Endothelial cell of umbilical vein (primary cell): ENCODE measurements around the gene LHFPL6. TPM values are rescaled to one million over a fixed set of nuclear protein-coding genes. Genes with fewer than 3 reads are reported as not detected.

ENCODE experiments used
- BruUV-seq: library from RNA; stranded (reverse); fragments of 400-500 nt; replicated peaks from 2 replicates; lab custom pipeline; 2021; lab: Mats Ljungman, UMichigan
- CTCF ChIA-PET: fragments of 300-600, 350-600 bp; sonication (Branson Sonifier 250); formaldehyde crosslinking; loops from one replicate; lab custom pipeline; 2021; ENCODE audit warnings: antibody characterized with exemption, inconsistent platforms; lab: Charles Lee
- POLR2A ChIA-PET: fragments of 300-600, 350-600 bp; sonication (Branson Sonifier 250); formaldehyde crosslinking; loops from one replicate; lab custom pipeline; 2021; ENCODE audit warnings: antibody characterized with exemption, inconsistent platforms; lab: Charles Lee
- DNase-seq: peaks from one replicate; pipeline ENCODE4 v3.0.0-alpha.2; 2011; ENCODE audit warnings: low read depth, low spot score
- FAIRE-seq: peaks from 2 replicates; lab custom pipeline; 2011; peaks lifted over from hg19 to GRCh38; lab: Jason Lieb, UNC
- H2AFZ ChIP-seq: 2 replicates; pipeline ENCODE4 v1.6.0; 2012; ENCODE audit warnings: low read depth, low read length, control low read depth, inconsistent platforms
- H3K27ac ChIP-seq: 2 replicates; pipeline ENCODE4 v1.5.1; 2011; ENCODE audit warnings: low read depth, mild to moderate bottlenecking, control low read depth, low read length, moderate library complexity; ENCODE audit not compliant: insufficient read depth
- H3K27me3 ChIP-seq, 2 experiments: 2 replicates each; pipeline versions ENCODE4 v1.6.0 to v1.6.1; 2011; ENCODE audit warnings: low read length in 2 of 2, mixed read lengths in 1 of 2; ENCODE audit not compliant: control insufficient read depth in 2 of 2, insufficient read depth in 2 of 2
- H3K36me3 ChIP-seq, 2 experiments: 2 replicates in 1 of 2; 3 replicates in 1 of 2; pipeline ENCODE4 v1.5.1; 2011; ENCODE audit warnings: low read length in 2 of 2, mild to moderate bottlenecking in 1 of 2, moderate library complexity in 1 of 2; ENCODE audit not compliant: control insufficient read depth in 2 of 2, insufficient read depth in 2 of 2; ENCODE audit errors: extremely low read depth in 1 of 2
- H3K4me1 ChIP-seq: 3 replicates; pipeline ENCODE4 v1.5.1; 2011; ENCODE audit warnings: mild to moderate bottlenecking, low read length; ENCODE audit not compliant: control insufficient read depth, insufficient read depth; ENCODE audit errors: extremely low read depth
- H3K4me2 ChIP-seq: 2 replicates; pipeline ENCODE4 v1.6.1; 2011; ENCODE audit warnings: low read length, control low read depth, mixed read lengths; ENCODE audit not compliant: insufficient read depth
- H3K4me3 ChIP-seq, 3 experiments: fragments of 200-600 bp in 1 of 3; sonication (generic), shearing (Covaris generic) in 1 of 3; replicated peaks in 1 of 3; 2 replicates each; pipeline ENCODE4 v1.5.1; 2011 to 2016; ENCODE audit warnings: control low read depth in 3 of 3, low read length in 3 of 3, mild to moderate bottlenecking in 2 of 3, inconsistent platforms in 1 of 3, low read depth in 1 of 3, moderate library complexity in 1 of 3; ENCODE audit not compliant: insufficient read depth in 1 of 3
- H3K79me2 ChIP-seq: 2 replicates; pipeline ENCODE4 v1.6.0; 2012; ENCODE audit warnings: low read length, inconsistent platforms; ENCODE audit not compliant: control insufficient read depth, insufficient read depth
- H3K9ac ChIP-seq: replicated peaks from 2 replicates; pipeline ENCODE3; 2011; ENCODE audit warnings: low read length, control low read depth; ENCODE audit not compliant: insufficient read depth; ENCODE audit errors: extremely low read depth
- H3K9me1 ChIP-seq: replicated peaks from 3 replicates; pipeline ENCODE4 v1.6.0; 2011; ENCODE audit warnings: mild to moderate bottlenecking, low read length; ENCODE audit not compliant: control insufficient read depth, insufficient read depth; ENCODE audit errors: extremely low read depth
- H3K9me3 ChIP-seq: replicated peaks from 2 replicates; pipeline ENCODE4 v1.5.1; 2012; ENCODE audit warnings: low read length, inconsistent platforms; ENCODE audit not compliant: control insufficient read depth, insufficient read depth
- H4K20me1 ChIP-seq: replicated peaks from 2 replicates; pipeline ENCODE3; 2011; ENCODE audit warnings: mild to moderate bottlenecking, low read length; ENCODE audit not compliant: control insufficient read depth, insufficient read depth; ENCODE audit errors: extremely low read depth
- CTCF ChIP-seq, 2 donors: IDR thresholded peaks; 1 replicate in 1 of 2; 2 replicates in 1 of 2; pipeline ENCODE4 v1.5.1; 2011; ENCODE audit warnings: low read length in 2 of 2, mild to moderate bottlenecking in 2 of 2, moderate library complexity in 2 of 2, control low read depth in 1 of 2, inconsistent platforms in 1 of 2, low read depth in 1 of 2; ENCODE audit not compliant: insufficient read depth in 1 of 2; ENCODE audit errors: extremely low read depth in 1 of 2
- EZH2 ChIP-seq: IDR thresholded peaks from 2 replicates; pipeline ENCODE4 v1.6.1; 2012; ENCODE audit warnings: borderline replicate concordance, low read depth, mild to moderate bottlenecking, moderate library complexity, low read length, inconsistent platforms; ENCODE audit not compliant: severe bottlenecking
- FOS ChIP-seq: IDR thresholded peaks from 2 replicates; pipeline ENCODE4 v1.6.1; 2011; ENCODE audit warnings: mild to moderate bottlenecking, low read length, moderate library complexity, borderline replicate concordance; ENCODE audit not compliant: insufficient read depth
- GATA2 ChIP-seq: IDR thresholded peaks from 2 replicates; pipeline ENCODE4 v1.7.0; 2011; ENCODE audit warnings: low read depth, mild to moderate bottlenecking, moderate library complexity, mixed read lengths, low read length; ENCODE audit not compliant: insufficient read length, insufficient read depth
- JUN ChIP-seq: IDR thresholded peaks from 2 replicates; pipeline ENCODE4 v1.6.1; 2011; ENCODE audit warnings: borderline replicate concordance, low read depth; ENCODE audit not compliant: insufficient read length, insufficient read depth
- MAX ChIP-seq: IDR thresholded peaks from 2 replicates; pipeline ENCODE4 v1.6.1; 2011; ENCODE audit not compliant: insufficient read depth, insufficient read length
- MYC ChIP-seq: IDR thresholded peaks from one replicate; pipeline ENCODE4 v1.6.1; 2011; ENCODE audit warnings: mild to moderate bottlenecking, low read depth, low read length
- POLR2A ChIP-seq: IDR thresholded peaks from 2 replicates; pipeline ENCODE4 v1.6.1; 2012; ENCODE audit warnings: low read depth, mild to moderate bottlenecking, control low read depth, low read length
- POLR2AphosphoS5 ChIP-seq: IDR thresholded peaks from 2 replicates; pipeline ENCODE4 v1.6.1; 2012; ENCODE audit warnings: low read depth, mild to moderate bottlenecking, control low read depth, low read length, moderate library complexity; ENCODE audit not compliant: insufficient read depth
- dilution Hi-C: fragments of 300-500 bp; cut with MboI; formaldehyde crosslinking; loops from one replicate; pipeline ENCODE4 v1.15.0; 2019; ENCODE audit warnings: low sequenced_read_pairs; ENCODE audit not compliant: extremely low pct_ligation_motif_present
- intact Hi-C: fragments of 100-400 bp; cut with micrococcal nuclease; formaldehyde crosslinking; loops from one replicate; pipeline ENCODE4 v1.10.0; 2022
- polyA plus RNA-seq, 4 experiments: library from polyadenylated mRNA; depleted of rRNA in 3 of 4; stranded (reverse) in 3 of 4; unstranded in 1 of 4; fragments of >200 nt; gene quantifications; 2 replicates each; pipeline versions ENCODE4 v1.2.1 to v1.2.3, GENCODE V29; 2011 to 2012; ENCODE audit warnings: missing spikeins in 1 of 4
- total RNA-seq: library from RNA; stranded (reverse); gene quantifications from 2 replicates; pipeline ENCODE4 v1.2.3, GENCODE V29; 2021

The LHFPL6 gene
- total and polyA plus RNA-seq, 2 donors (not counting 3 experiments of a cell fraction or from before 2014, with no cell fraction given): 17.5 to 19.4 TPM

- H3K79me2 ChIP-seq: no peaks in the 10 kb centered on the region
- no peaks in the 10 kb centered on the region for H3K36me3 ChIP-seq
- no TSS peak for BruUV-seq
- no peaks in the 10 kb centered on the region for H3K9me3 ChIP-seq
- no peaks in the 10 kb centered on the region for H3K27me3 ChIP-seq
- no peak overlapping the region for H3K27ac ChIP-seq
- DNase-seq: no peak
- ChIA-PET CTCF (no interaction called here), POLR2A (no interaction called here)
- H3K4me3 ChIP-seq: no peak overlapping the region
- H3K4me2 ChIP-seq: no peak overlapping the region
- no peak for TF ChIP-seq GATA2
- TF ChIP-seq EZH2: no peak
- no peak for TF ChIP-seq POLR2A
- TF ChIP-seq MYC: no peak
- TF ChIP-seq POLR2AphosphoS5: no peak
- no peak for TF ChIP-seq FOS
- TF ChIP-seq JUN: no peak
- TF ChIP-seq CTCF (IDR thresholded peaks at IDR 0.05; ENCODE audit: extremely low read depth in 1 of 2, insufficient read depth in 1 of 2, low read depth in 1 of 2, low read length in 2 of 2): no peak
- TF ChIP-seq MAX: no peak
- no peaks in the 10 kb centered on the region for H3K4me1 ChIP-seq
- no peak overlapping the region for H2AFZ ChIP-seq
- no peak overlapping the region for H3K9ac ChIP-seq
- no peaks in the 10 kb centered on the region for H4K20me1 ChIP-seq
- intact Hi-C loops: no loop called here
- dilution Hi-C loops: no loop called here
- no peaks in the 10 kb centered on the region for H3K9me1 ChIP-seq
- no peak for FAIRE-seq
These were observed 306.8 kb downstream of the LHFPL6 start for GRCh38 chr13:39296193-39296592.

Other genes with a start within 250 kb of the LHFPL6 start
- 33.1 and 41.1 TPM in 2 replicates for gene COG6, start 52.5 kb upstream of the LHFPL6 start, total RNA-seq
- 11.0 and 12.1 TPM in 2 replicates for gene COG6, start 52.5 kb upstream of the LHFPL6 start, polyA plus RNA-seq